Loucy (cell line): ENCODE results near the gene MATR3.

Experiments used
- CTCF ChIP-seq: fragments of 200-600 bp; sonication (generic); conservative IDR thresholded peaks from 2 replicates; pipeline ENCODE4 v1.5.1; 2014; ENCODE audit warnings: mild to moderate bottlenecking, antibody characterized with exemption, low read length
- EZH2phosphoT487 ChIP-seq: fragments of 200-600 bp; IDR thresholded peaks from 2 replicates; pipeline ENCODE4 v1.6.1; 2018; ENCODE audit warnings: antibody characterized with exemption, mild to moderate bottlenecking, moderate library complexity, borderline replicate concordance

- TF ChIP-seq CTCF (no peak), EZH2phosphoT487 (no peak)
Observed at GRCh38 chr5:139358064-139358463, 64.5 kb downstream of the MATR3 start.
